Neuronal stem cell (in vitro differentiated cells): ENCODE results near the gene QRICH1.
A peak's percentile ranks its signal among the peaks of the same experiment; 100 is the strongest.

ENCODE experiments used
- DNase-seq: peaks from one replicate; pipeline ENCODE4 v3.0.0-alpha.2; 2013; ENCODE audit warnings: low spot score
- H2AFZ ChIP-seq: one replicate; pipeline ENCODE4 v1.6.1; 2013; ENCODE audit warnings: mild to moderate bottlenecking, low read length, inconsistent platforms
- H2AK5ac ChIP-seq: 2 replicates; pipeline ENCODE4 v1.6.1; 2013; ENCODE audit warnings: low read depth, mild to moderate bottlenecking, inconsistent platforms, low read length, moderate library complexity, mixed read lengths
- H2BK120ac ChIP-seq: 2 replicates; pipeline ENCODE4 v1.6.1; 2013; ENCODE audit warnings: low read depth, mild to moderate bottlenecking, inconsistent platforms, low read length, moderate library complexity, mixed read lengths
- H2BK12ac ChIP-seq: one replicate; pipeline ENCODE4 v1.6.1; 2013; ENCODE audit warnings: low read length, inconsistent platforms
- H2BK15ac ChIP-seq: 2 replicates; pipeline ENCODE4 v1.6.1; 2013; ENCODE audit warnings: mild to moderate bottlenecking, low read length, inconsistent platforms, mixed read lengths
- H2BK5ac ChIP-seq: one replicate; pipeline ENCODE4 v1.6.1; 2013; ENCODE audit warnings: inconsistent platforms, mild to moderate bottlenecking, low read length, moderate library complexity
- H3K14ac ChIP-seq: one replicate; pipeline ENCODE4 v1.6.1; 2013; ENCODE audit warnings: low read length, inconsistent platforms
- H3K18ac ChIP-seq: 2 replicates; pipeline ENCODE4 v1.6.1; 2013; ENCODE audit warnings: low read length, inconsistent platforms
- H3K23ac ChIP-seq: 2 replicates; pipeline ENCODE4 v1.6.1; 2013; ENCODE audit warnings: low read depth, mild to moderate bottlenecking, mixed read lengths, low read length, inconsistent platforms; ENCODE audit not compliant: poor library complexity
- H3K27ac ChIP-seq: replicated peaks from 3 replicates; pipeline ENCODE4 v1.5.1; 2013; ENCODE audit warnings: low read length, inconsistent platforms
- H3K27me3 ChIP-seq, 3 experiments: 2 replicates each; pipeline ENCODE4 v1.6.1; 2013; ENCODE audit warnings: low read length in 3 of 3, mild to moderate bottlenecking in 2 of 3, inconsistent platforms in 1 of 3, low read depth in 1 of 3, mixed read lengths in 1 of 3, moderate library complexity in 1 of 3; ENCODE audit not compliant: control insufficient read depth in 3 of 3, insufficient read depth in 3 of 3
- H3K36me3 ChIP-seq, 2 donors: replicated peaks in 1 of 2; 2 replicates each; pipeline ENCODE4 v1.6.1; 2013; ENCODE audit warnings: low read length in 2 of 2; ENCODE audit not compliant: control insufficient read depth in 2 of 2, insufficient read depth in 2 of 2
- H3K4ac ChIP-seq: 2 replicates; pipeline ENCODE4 v1.6.1; 2013; ENCODE audit warnings: inconsistent platforms, mild to moderate bottlenecking, low read length, moderate library complexity
- H3K4me1 ChIP-seq, 2 donors: 1 replicate in 1 of 2; 2 replicates in 1 of 2; pipeline ENCODE4 v1.6.1; 2013; ENCODE audit warnings: low read length in 2 of 2, low read depth in 1 of 2; ENCODE audit not compliant: control insufficient read depth in 2 of 2, insufficient read depth in 1 of 2
- H3K4me2 ChIP-seq: one replicate; pipeline ENCODE4 v1.6.1; 2013; ENCODE audit warnings: mild to moderate bottlenecking, low read length, inconsistent platforms; ENCODE audit not compliant: insufficient read depth, poor library complexity, severe bottlenecking
- H3K4me3 ChIP-seq, 2 donors: 2 replicates each; pipeline ENCODE4 v1.5.1; 2013; ENCODE audit warnings: low read length in 2 of 2, mild to moderate bottlenecking in 2 of 2, inconsistent platforms in 1 of 2, moderate library complexity in 1 of 2
- H3K79me1 ChIP-seq: one replicate; pipeline ENCODE4 v1.6.1; 2013; ENCODE audit warnings: low read depth, mild to moderate bottlenecking, inconsistent platforms, low read length, moderate library complexity
- H3K9ac ChIP-seq: one replicate; pipeline ENCODE4 v1.6.1; 2013; ENCODE audit warnings: mild to moderate bottlenecking, low read depth, low read length, inconsistent platforms; ENCODE audit not compliant: poor library complexity
- H3K9me3 ChIP-seq, 2 donors: replicated peaks in 1 of 2; 2 replicates each; pipeline versions ENCODE3 to v1.6.1; 2013; ENCODE audit warnings: low read length in 2 of 2, mild to moderate bottlenecking in 2 of 2, inconsistent platforms in 1 of 2, low read depth in 1 of 2, mixed read lengths in 1 of 2, moderate library complexity in 1 of 2; ENCODE audit not compliant: control insufficient read depth in 2 of 2, insufficient read depth in 1 of 2
- H4K8ac ChIP-seq: one replicate; pipeline ENCODE4 v1.6.1; 2013; ENCODE audit warnings: low read depth, mild to moderate bottlenecking, inconsistent platforms, low read length, moderate library complexity
- H4K91ac ChIP-seq: one replicate; pipeline ENCODE4 v1.6.1; 2013; ENCODE audit warnings: low read length, low read depth, mild to moderate bottlenecking, inconsistent platforms; ENCODE audit not compliant: poor library complexity
- WGBS, 2 donors: extraction: QIAGEN DNeasy Blood & Tissue Kit; methylation state at CpG; one replicate each; pipeline ENCODE4 v1.1.7; 2013; ENCODE audit warnings: missing lambda C conversion rate in 2 of 2, mixed read lengths in 1 of 2; ENCODE audit not compliant: insufficient read length in 2 of 2, insufficient replicate concordance in 1 of 2; ENCODE audit errors: extremely low coverage in 2 of 2; 5-methylcytosine and 5-hydroxymethylcytosine counted together

The QRICH1 gene

DNA sequence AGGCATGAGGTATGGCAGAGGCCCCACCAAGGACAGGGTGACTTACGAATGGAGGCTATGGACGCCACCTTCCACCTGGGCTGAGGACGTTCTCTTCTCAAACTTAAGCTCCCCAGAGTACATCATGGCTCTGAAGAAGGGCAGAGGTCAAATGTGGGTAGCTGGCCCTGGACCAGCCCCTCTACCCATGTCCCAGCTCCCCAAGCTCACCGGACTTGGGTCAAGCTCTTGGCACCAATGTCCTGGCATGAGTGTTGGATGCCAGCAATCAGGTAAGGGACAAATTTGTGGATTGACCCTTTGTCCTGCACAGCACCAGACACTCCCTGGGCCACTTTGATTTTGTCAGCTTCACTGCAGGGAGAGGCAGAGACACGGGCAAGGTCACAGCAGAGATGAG, 69.4 kb downstream of the QRICH1 start:
- Histone ChIP-seq H2AFZ (no peak overlapping the region), H2BK12ac (no peak overlapping the region), H3K4me2 (no peak overlapping the region), H3K4me3 (no peak overlapping the region), H3K9ac (no peak overlapping the region), H3K27ac (no peak overlapping the region), H3K14ac (no peak overlapping the region), H2AK5ac (no peak overlapping the region), H3K27me3 (no peaks in the 10 kb centered on the region), H4K91ac (no peak overlapping the region), H3K23ac (no peak overlapping the region), H3K9me3 (no peaks in the 10 kb centered on the region), H3K36me3 (peaks cover 41 to 64% of the 10 kb centered on the region in 2 donors), H3K18ac (no peak overlapping the region), H2BK120ac (no peak overlapping the region), H2BK15ac (no peak overlapping the region), H3K4me1 (peaks cover 22 to 25% of the 10 kb centered on the region in 2 donors), H3K4ac (no peak overlapping the region), H4K8ac (no peak overlapping the region), H2BK5ac (no peak overlapping the region), H3K79me1 (peaks cover 22% of the 10 kb centered on the region)
- WGBS, 2 donors, result no CpG with 5 or more reads among the region's 5 CpGs
- no peak for DNase-seq

DNA sequence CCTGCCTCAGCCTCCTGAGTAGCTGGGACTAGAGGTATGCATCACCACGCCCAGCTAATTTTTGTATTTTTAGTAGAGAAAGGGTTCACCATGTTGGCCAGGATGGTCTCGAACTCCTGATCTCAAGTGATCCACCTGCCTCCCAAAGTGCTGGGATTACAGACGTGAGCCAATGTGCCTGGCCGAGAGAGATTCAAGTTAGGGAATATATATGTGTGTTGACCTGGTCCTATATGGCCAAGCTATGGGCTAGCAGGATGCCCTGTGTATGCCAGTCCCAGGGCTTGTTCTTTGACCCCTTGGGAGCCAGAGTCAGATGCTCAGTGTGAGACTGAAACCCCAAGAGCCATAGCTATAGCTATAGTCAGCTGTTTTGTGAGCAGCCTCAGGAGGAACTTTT, 70.1 kb downstream of the QRICH1 start:
- no peak overlapping the region for H3K4me3 ChIP-seq
- WGBS, 2 donors, result no CpG with 5 or more reads among the region's 4 CpGs
- no peaks in the 10 kb centered on the region for H3K9me3 ChIP-seq
- no peak overlapping the region for H2BK15ac ChIP-seq
- no peaks in the 10 kb centered on the region for H3K27me3 ChIP-seq
- no peak overlapping the region for H2BK12ac ChIP-seq
- peaks cover 20% of the 10 kb centered on the region for H3K79me1 ChIP-seq
- peaks cover 21% of the 10 kb centered on the region in 2 donors for H3K4me1 ChIP-seq
- no peak overlapping the region for H3K4ac ChIP-seq
- H3K23ac ChIP-seq, result no peak overlapping the region
- H4K8ac ChIP-seq, result no peak overlapping the region
- H2BK120ac ChIP-seq, result no peak overlapping the region
- H3K18ac ChIP-seq, result no peak overlapping the region
- no peak overlapping the region for H3K4me2 ChIP-seq
- H4K91ac ChIP-seq, result no peak overlapping the region
- H3K14ac ChIP-seq, result no peak overlapping the region
- DNase-seq, result no peak
- H3K27ac ChIP-seq, result no peak overlapping the region
- H3K9ac ChIP-seq, result no peak overlapping the region
- H2AK5ac ChIP-seq, result no peak overlapping the region
- no peak overlapping the region for H2BK5ac ChIP-seq
- H3K36me3 ChIP-seq, result peaks cover 41 to 63% of the 10 kb centered on the region in 2 donors
- H2AFZ ChIP-seq, result no peak overlapping the region

DNA sequence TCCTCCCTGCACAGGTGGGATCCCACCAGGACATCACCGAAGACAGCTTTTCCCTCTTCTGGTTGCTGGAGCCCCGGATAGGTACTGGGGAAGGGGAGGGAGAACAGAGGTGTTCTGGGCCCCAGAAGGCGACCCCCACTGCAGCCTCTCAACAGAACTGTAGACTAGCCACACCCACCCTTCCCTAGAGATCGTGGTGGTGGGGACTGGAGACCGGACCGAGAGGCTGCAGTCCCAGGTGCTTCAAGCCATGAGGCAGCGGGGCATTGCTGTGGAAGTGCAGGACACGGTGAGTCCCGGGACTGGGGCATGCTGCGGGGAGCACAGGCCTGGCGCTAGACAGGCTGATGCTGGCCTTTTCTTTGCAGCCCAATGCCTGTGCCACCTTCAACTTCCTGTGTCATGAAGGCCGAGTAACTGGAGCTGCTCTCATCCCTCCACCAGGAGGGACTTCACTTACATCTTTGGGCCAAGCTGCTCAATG, 71.1 kb downstream of the QRICH1 start:
- H2BK15ac ChIP-seq, result no peak overlapping the region
- WGBS, 2 donors, result no CpG with 5 or more reads among the region's 12 CpGs
- no peak overlapping the region for H2AFZ ChIP-seq
- H3K18ac ChIP-seq, result peak overlapping the region; percentile 99
- peak overlapping the region; percentile 98 for H2AK5ac ChIP-seq
- H4K91ac ChIP-seq, result no peak overlapping the region
- peak overlapping the region; percentile 93 to 97 for H3K4me3 ChIP-seq
- H4K8ac ChIP-seq, result no peak overlapping the region
- peaks cover 39 to 53% of the 10 kb centered on the region in 2 donors for H3K36me3 ChIP-seq
- H2BK12ac ChIP-seq, result no peak overlapping the region
- H3K9ac ChIP-seq, result peak overlapping the region; percentile 100
- H2BK5ac ChIP-seq, result peak overlapping the region; percentile 99
- H3K4ac ChIP-seq, result no peak overlapping the region
- H2BK120ac ChIP-seq, result peak overlapping the region; percentile 6
- peak overlapping the region; percentile 99 for H3K23ac ChIP-seq
- H3K27me3 ChIP-seq, result no peaks in the 10 kb centered on the region
- no peak overlapping the region for H3K27ac ChIP-seq
- no peaks in the 10 kb centered on the region for H3K9me3 ChIP-seq
- DNase-seq, result no peak
- H3K79me1 ChIP-seq, result peaks cover 14% of the 10 kb centered on the region
- peaks cover 16 to 18% of the 10 kb centered on the region in 2 donors for H3K4me1 ChIP-seq
- peak overlapping the region; percentile 96 for H3K4me2 ChIP-seq
- H3K14ac ChIP-seq, result peak overlapping the region; percentile 86

DNA sequence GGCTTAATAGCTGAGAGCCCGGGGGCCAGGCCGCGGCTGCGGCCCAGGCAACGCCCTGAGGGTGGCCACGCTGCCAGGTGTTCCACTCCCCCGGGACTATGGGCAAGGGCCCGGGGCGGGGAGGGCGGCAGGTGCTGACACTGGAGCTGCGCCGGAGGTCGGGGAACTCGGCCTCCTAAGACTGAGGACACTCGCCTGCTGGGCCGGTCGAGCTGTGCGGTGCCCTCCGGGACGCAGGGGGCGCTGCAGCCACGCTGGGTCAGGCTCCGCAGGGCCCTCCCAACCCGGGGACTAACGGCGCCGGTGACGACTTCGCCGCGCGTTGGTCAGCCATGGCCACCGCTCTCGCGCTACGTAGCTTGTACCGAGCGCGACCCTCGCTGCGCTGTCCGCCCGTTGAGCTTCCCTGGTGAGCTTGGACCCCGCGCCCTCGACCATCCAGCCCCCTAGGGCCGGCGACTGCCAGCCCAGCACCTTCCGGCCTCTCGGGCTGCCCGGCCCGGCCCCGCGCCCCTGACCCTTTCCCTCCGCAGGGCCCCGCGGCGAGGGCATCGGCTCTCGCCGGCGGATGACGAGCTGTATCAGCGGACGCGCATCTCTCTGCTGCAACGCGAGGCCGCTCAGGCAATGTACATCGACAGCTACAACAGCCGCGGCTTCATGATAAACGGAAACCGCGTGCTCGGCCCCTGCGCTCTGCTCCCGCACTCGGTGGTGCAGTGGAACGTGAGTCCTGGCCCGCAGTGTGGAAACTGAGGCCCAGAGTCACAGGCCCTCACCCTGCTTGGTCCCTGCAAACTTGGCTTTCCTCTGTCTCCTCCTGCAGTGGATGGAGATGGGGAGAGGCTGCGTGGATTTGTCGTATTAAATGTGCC, 71.8 kb downstream of the QRICH1 start, which contains the start of gene NDUFAF3:
TSS of gene NDUFAF3 (plus strand) at position 309 of the 875 bp plus-strand sequence. CDS start at position 333, 24 bp downstream.
- peak within 1 kb of the TSS; percentile 14 for H2BK12ac ChIP-seq
- H3K14ac ChIP-seq, result peak within 1 kb of the TSS; percentile 86
- H3K4me1 ChIP-seq, result peaks cover 22 to 23% of the 10 kb centered on the region in 2 donors
- H2BK120ac ChIP-seq, result peak within 1 kb of the TSS; percentile 81
- peaks cover 34 to 51% of the 10 kb centered on the region in 2 donors for H3K36me3 ChIP-seq
- peak within 1 kb of the TSS; percentile 55 for H2BK15ac ChIP-seq
- H3K79me1 ChIP-seq, result peaks cover 14% of the 10 kb centered on the region
- H2AFZ ChIP-seq, result peak within 1 kb of the TSS; percentile 92
- peak within 1 kb of the TSS; percentile 98 for H4K91ac ChIP-seq
- H3K4me2 ChIP-seq, result peak within 1 kb of the TSS; percentile 99
- peak within 1 kb of the TSS; percentile 98 for H2AK5ac ChIP-seq
- peak within 1 kb of the TSS; percentile 100 for H3K9ac ChIP-seq
- WGBS, 2 donors, result no CpG with 5 or more reads among the region's 83 CpGs
- peak; percentile 96 for DNase-seq
- no peaks in the 10 kb centered on the region for H3K9me3 ChIP-seq
- H3K4ac ChIP-seq, result peak within 1 kb of the TSS; percentile 58
- peak within 1 kb of the TSS; percentile 99 for H3K18ac ChIP-seq
- no peaks in the 10 kb centered on the region for H3K27me3 ChIP-seq
- H3K23ac ChIP-seq, result peak within 1 kb of the TSS; percentile 99
- H3K4me3 ChIP-seq, result peak within 1 kb of the TSS; percentile 93 to 97
- H3K27ac ChIP-seq, result peak within 1 kb of the TSS; percentile 99
- peak within 1 kb of the TSS; percentile 93 for H4K8ac ChIP-seq
- H2BK5ac ChIP-seq, result peak within 1 kb of the TSS; percentile 99
